ENCODE results near the gene OR6Y1. TPM values are rescaled to one million over a fixed set of nuclear protein-coding genes. Genes with fewer than 3 reads are reported as not detected.

Gene OR6Y1
- total RNA-seq, 4 donors from 2014 or later = not detected

- 38% methylated on average over 5 of the region's 5 CpGs for WGBS
- TF ChIP-seq POLR2A (IDR thresholded peaks at IDR 0.05; ENCODE audit: low read depth) = no peak
- no peak for TF ChIP-seq CTCF (IDR thresholded peaks at IDR 0.05)
- no peak for TF ChIP-seq POLR2AphosphoS5 (IDR thresholded peaks at IDR 0.05)
- TF ChIP-seq EP300 (IDR thresholded peaks at IDR 0.05) = no peak
- Histone ChIP-seq H3K9me3 (no peaks in the 10 kb centered on the region), H3K4me1 (no peaks in the 10 kb centered on the region), H3K27me3 (no peaks in the 10 kb centered on the region), H3K36me3 (no peaks in the 10 kb centered on the region), H3K27ac (replicated peaks in 1 of 4) (no peak overlapping the region), H3K4me3 (no peak overlapping the region)
- intact Hi-C loops (cut with DNase I) = no loop called here
- DNase-seq (ENCODE audit: extremely low spot score) = no peak
Observed at GRCh38 chr1:158534496-158534895, 19.7 kb downstream of the OR6Y1 start.

- WGBS = 31% methylated on average over 2 of the region's 2 CpGs
- intact Hi-C loops (cut with DNase I) = no loop called here
- no peak overlapping the region for H3K4me3 ChIP-seq
- TF ChIP-seq POLR2A (IDR thresholded peaks at IDR 0.05; ENCODE audit: low read depth) (no peak), CTCF (IDR thresholded peaks at IDR 0.05) (no peak), EP300 (IDR thresholded peaks at IDR 0.05) (no peak), POLR2AphosphoS5 (IDR thresholded peaks at IDR 0.05) (no peak)
- no peaks in the 10 kb centered on the region for H3K36me3 ChIP-seq
- H3K4me1 ChIP-seq = no peaks in the 10 kb centered on the region
- no peak for DNase-seq (ENCODE audit: extremely low spot score)
- H3K27ac ChIP-seq (replicated peaks in 1 of 4) = no peak overlapping the region
- H3K9me3 ChIP-seq = peaks cover 0 to 15% (median 6%) of the 10 kb centered on the region in 4 donors
- H3K27me3 ChIP-seq = no peaks in the 10 kb centered on the region
Observed at GRCh38 chr1:158527190-158527815, 26.9 kb downstream of the OR6Y1 start.

- Histone ChIP-seq H3K4me3 (no peak overlapping the region), H3K36me3 (no peaks in the 10 kb centered on the region), H3K27me3 (no peaks in the 10 kb centered on the region), H3K9me3 (peaks cover 0 to 11% (median 0%) of the 10 kb centered on the region in 4 donors), H3K4me1 (no peaks in the 10 kb centered on the region), H3K27ac (replicated peaks in 1 of 4) (no peak overlapping the region)
- 87% methylated on average over 2 of the region's 2 CpGs for WGBS
- DNase-seq (ENCODE audit: extremely low spot score) = no peak
- TF ChIP-seq CTCF (IDR thresholded peaks at IDR 0.05) (no peak), POLR2A (IDR thresholded peaks at IDR 0.05; ENCODE audit: low read depth) (no peak), POLR2AphosphoS5 (IDR thresholded peaks at IDR 0.05) (no peak), EP300 (IDR thresholded peaks at IDR 0.05) (no peak)
- intact Hi-C loops (cut with DNase I) = no loop called here
Observed at GRCh38 chr1:158521666-158522058, 32.5 kb downstream of the OR6Y1 start.

GRCh38 chr1:158520955-158521665 lies 33.1 kb downstream of the OR6Y1 start:
- TF ChIP-seq POLR2AphosphoS5 (IDR thresholded peaks at IDR 0.05) (no peak), POLR2A (IDR thresholded peaks at IDR 0.05; ENCODE audit: low read depth) (no peak), EP300 (IDR thresholded peaks at IDR 0.05) (no peak), CTCF (IDR thresholded peaks at IDR 0.05) (no peak)
- Histone ChIP-seq H3K36me3 (no peaks in the 10 kb centered on the region), H3K9me3 (peaks cover 0 to 11% (median 0%) of the 10 kb centered on the region in 4 donors), H3K4me1 (no peaks in the 10 kb centered on the region), H3K27me3 (no peaks in the 10 kb centered on the region), H3K4me3 (no peak overlapping the region), H3K27ac (replicated peaks in 1 of 4) (no peak overlapping the region)
- no peak for DNase-seq (ENCODE audit: extremely low spot score)
- intact Hi-C loops (cut with DNase I) = no loop called here
- 87% methylated on average over 3 of the region's 3 CpGs for WGBS
